Measurements from ENCODE around the gene FAM107B.
A peak's percentile ranks its signal among the peaks of the same experiment; 100 is the strongest.

Gene FAM107B

GRCh38 chr10:14617852-14618251 is 156.8 kb downstream of the FAM107B start:
- no peak for DNase-seq

- no peak for DNase-seq
Measured at GRCh38 chr10:14616955-14617730, 157.6 kb downstream of the FAM107B start.

- no peak for DNase-seq
Measured at GRCh38 chr10:14616465-14616864, 158.2 kb downstream of the FAM107B start.

- DNase-seq, result no peak
Measured at GRCh38 chr10:14613588-14613920, 161.1 kb downstream of the FAM107B start.

GRCh38 chr10:14612873-14613587 is 161.7 kb downstream of the FAM107B start:
- DNase-seq, result no peak

GRCh38 chr10:14611968-14612693 is 162.6 kb downstream of the FAM107B start:
- DNase-seq, result no peak

GRCh38 chr10:14609178-14609577 is 165.5 kb downstream of the FAM107B start:
- no peak for DNase-seq

DNA sequence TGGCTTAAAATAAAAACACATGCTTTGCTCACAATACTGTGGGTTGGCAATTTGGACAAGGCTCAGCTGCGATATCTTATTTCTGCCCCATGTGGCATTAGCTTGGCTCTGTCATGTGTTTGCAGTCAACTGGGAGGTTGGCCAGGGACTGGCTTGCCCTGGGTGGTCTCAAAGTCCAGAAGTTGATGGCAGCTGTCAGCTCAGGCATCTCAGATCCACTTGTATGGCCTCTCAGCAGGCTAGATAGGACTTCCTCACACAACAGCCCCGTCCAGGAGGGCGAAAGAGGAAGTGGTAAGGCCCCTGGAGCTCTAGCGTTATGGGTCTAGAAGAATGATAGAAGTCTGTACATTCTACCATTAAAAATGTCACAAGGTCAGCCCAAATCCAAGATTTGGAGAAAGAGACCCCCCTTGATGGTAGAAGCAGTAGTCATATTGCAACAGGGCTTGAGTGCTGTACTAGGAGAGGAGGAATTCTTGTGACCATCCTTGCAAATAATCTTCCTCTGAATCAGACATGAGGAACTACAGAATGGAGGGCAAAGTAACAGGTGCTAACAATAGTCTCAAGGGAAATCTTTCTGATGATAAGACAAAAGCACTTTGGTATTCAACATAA is 166.2 kb downstream of the FAM107B start:
- DNase-seq, result no peak

DNA sequence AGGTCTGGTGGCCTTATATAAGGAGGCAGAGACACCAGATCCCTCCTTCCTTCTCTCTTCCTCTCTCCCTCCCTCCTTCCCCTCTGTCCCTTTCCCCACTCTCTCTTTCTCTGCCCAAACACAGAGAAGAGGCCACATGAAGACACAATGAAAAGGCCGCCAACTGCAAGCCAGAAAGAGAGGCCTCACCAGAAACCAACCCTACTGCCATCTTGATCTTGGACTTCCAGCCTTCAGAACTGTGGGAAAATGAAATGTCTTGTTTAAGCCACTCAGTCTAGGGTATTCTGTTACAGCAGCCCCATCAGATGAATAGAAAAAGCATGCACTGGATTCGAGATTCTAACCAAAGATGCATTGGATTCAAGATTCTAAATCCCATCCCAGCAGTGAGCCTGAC is 168.1 kb downstream of the FAM107B start:
- DNase-seq, result no peak

DNA sequence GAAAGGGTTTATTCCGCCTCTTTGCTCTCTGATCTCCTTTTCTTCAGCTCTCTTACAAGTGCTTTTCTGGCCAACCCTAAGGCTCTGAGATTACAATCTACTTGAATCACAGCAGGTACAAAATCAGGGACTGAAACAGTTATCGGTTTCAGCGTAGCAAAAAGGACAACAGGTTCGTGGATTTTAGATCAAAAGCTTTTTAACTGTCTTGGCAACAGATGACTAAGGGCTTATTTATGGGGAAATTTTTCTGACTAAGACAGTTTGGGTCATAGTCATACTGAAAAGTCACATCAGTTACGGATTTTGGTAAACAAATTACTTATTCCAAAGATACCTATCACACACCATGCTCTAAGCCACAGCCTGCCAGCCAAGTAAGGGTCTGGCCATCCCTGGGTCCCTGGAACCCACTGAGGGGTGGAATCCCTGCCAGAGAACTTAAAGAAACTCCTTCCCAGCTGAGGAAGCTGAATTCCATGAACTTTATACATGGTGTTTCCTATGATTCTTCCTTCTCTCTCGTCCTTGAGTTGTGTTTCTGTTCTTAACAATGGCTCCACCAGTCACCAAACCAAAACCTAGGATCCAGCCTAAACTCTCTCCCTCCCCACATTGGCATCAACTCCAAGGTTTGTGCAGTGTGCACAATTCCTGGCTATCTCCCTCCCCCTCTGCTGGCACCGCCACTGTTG is 169.3 kb downstream of the FAM107B start:
- DNase-seq, result no peak

GRCh38 chr10:14604181-14605142 is 170.2 kb downstream of the FAM107B start:
- peak; percentile 31 for DNase-seq

DNA sequence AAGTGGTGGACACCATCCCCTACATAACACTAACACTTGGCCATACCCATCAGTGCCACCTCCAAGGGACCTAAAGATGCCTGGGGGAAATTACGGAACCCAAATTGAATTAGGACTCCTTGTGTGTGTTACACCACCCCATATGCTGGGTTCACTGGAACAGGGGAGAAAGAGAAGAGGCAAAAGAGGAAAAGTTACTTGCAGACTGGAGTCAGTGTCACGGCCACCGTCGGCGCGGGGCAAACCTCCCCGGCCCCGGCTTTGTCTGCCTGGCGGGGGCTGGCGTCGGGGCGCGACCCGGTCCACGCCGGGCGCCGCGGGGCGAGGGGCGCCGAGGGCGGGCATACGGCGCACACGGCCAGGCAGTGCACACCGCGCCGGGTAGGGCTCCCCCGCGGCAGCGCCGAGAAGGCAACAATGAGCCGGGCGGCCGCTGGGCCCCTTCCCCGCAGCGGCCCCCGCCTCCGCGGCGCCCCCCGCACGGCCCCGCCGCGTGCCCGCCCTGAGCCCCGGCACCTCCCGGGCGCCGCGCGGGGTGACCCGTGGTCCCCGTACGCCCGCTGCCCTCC is 171.1 kb downstream of the FAM107B start:
- DNase-seq, result no peak

- DNase-seq, result no peak
Measured at GRCh38 chr10:14602807-14603533, 171.7 kb downstream of the FAM107B start.

DNA sequence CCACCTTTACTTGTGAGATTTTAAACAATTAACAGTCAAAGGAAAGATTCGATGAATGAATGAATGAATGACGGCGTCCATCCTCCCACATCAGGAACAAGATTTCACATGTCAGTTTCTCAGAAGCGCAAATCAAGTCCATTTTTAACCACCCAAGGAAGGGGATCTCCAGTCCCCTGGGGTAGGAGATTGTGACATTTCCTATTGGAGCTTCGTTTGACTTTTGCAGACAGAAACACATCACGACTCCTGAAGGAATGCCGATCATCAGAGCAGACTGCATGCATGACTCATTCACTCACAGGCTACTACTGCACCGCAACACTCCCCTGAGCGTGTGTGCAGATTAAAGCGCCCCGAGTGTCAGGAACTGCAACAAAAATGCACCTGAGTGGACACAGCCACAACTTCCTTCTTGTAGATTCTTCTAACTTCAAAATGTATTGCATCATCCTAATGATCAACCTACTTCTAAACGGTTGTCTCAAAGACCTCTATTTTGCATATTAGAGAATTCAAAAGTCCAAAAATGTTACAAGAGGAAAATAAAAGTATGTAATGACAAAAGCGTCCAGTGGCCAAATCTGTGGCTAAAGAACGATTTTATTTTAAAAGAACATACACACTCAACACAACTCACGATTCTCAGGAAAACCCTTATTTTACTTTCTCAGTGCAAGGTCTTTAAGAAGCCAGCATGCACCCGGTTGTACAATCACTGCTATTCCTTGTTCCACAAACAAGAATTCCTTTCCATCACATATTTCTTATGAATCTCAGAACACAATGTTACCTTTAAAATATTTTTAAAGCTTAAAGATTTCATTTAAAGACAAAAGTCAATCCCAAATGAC is 172.6 kb downstream of the FAM107B start:
- no peak for DNase-seq

DNA sequence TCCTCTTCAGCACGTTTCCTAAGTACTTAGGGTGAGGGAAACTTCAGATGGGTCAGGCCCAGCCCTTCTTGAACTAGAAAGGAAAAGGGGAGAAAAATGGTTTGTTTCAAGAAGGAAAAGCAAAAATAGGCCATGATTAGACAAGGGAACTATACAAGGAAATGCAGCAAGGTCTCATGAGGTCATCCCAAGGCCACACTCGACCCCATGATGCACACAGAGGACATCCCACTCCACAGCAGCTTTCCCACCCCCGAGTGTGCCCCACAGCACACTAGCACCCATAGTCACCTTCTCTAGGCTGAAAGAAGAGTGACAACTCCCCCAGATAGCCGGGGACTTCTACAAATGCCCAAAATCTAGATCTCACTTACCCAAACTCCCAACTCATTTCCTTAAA is 173.4 kb downstream of the FAM107B start:
- DNase-seq, result no peak

- no peak for DNase-seq
Measured at GRCh38 chr10:14600065-14600464, 174.6 kb downstream of the FAM107B start.

DNA sequence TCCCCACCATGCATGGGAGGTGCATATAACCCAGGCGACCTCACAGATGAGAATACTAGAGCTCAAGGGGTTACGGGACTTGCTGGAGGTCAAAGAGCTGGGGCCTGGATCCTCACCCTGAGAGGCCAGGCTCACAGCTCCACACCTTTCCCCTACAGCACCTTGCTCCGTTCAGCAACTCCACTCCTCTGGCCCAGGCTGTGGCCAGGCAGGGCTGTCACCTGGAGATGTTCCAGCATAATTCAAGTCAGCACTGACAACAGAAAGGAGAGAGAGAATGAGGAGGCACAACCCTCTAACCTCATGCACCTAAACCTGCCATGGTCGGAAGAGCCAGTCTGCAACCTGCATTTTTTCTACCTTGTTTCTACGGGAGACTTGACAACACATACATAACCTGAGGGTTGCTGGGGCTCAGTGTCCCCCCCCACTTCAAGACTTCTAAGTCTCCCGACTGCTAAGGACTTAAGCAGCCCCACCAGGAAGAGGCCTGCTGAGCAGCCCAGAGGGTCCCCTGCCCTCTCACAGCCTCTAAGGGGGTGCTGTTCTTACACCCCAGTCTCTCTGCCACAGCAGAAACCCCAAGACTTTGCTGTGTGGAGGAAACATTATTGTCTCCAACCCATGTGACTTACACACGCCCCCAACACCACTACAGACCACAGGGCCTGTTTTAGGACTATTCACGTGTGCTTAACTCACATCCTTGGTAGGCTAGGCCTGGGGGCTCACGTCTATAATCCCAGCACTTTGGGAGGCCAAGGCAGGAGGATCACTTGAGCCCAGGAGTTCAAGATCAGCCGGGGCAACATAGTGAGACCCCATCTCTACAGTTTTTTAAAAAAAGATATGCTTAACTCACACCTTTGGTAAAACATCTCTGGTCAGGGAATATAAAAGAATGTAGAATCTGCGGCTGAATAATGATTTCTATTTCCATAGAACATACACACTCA is 175.6 kb downstream of the FAM107B start:
- DNase-seq, result no peak

- DNase-seq, result no peak
Measured at GRCh38 chr10:14595526-14596182, 179.0 kb downstream of the FAM107B start.
